Measurements from ENCODE around the gene CSF2RB.

The CSF2RB gene

GRCh38 chr22:36916034-36916433, 2.6 kb downstream of the CSF2RB start:
- H3K27ac ChIP-seq = no peak overlapping the region
- no peak for DNase-seq (ENCODE audit: low read depth, low spot score)

GRCh38 chr22:36918586-36919284, 5.3 kb downstream of the CSF2RB start:
- H3K27ac ChIP-seq = no peak overlapping the region
- DNase-seq (ENCODE audit: low read depth, low spot score) = no peak

- no peak for DNase-seq (ENCODE audit: low read depth, low spot score)
- H3K27ac ChIP-seq = no peak overlapping the region
Observed at GRCh38 chr22:36921309-36922104, 8.1 kb downstream of the CSF2RB start.

GRCh38 chr22:36922105-36922608, 8.7 kb downstream of the CSF2RB start:
- no peak for DNase-seq (ENCODE audit: low read depth, low spot score)
- no peak overlapping the region for H3K27ac ChIP-seq

- no peak overlapping the region for H3K27ac ChIP-seq
- DNase-seq (ENCODE audit: low read depth, low spot score) = no peak
Observed at GRCh38 chr22:36922711-36923110, 9.3 kb downstream of the CSF2RB start.

GRCh38 chr22:36923131-36923788, 9.8 kb downstream of the CSF2RB start:
- no peak for DNase-seq (ENCODE audit: low read depth, low spot score)
- no peak overlapping the region for H3K27ac ChIP-seq

- no peak for DNase-seq (ENCODE audit: low read depth, low spot score)
- no peak overlapping the region for H3K27ac ChIP-seq
Observed at GRCh38 chr22:36924151-36924698, 10.8 kb downstream of the CSF2RB start.

- DNase-seq (ENCODE audit: low read depth, low spot score) = no peak
Observed at GRCh38 chr22:36925388-36926290, 12.2 kb downstream of the CSF2RB start.

GRCh38 chr22:36926309-36926708, 12.9 kb downstream of the CSF2RB start:
- no peak overlapping the region for H3K27ac ChIP-seq
- DNase-seq (ENCODE audit: low read depth, low spot score) = no peak

More at GRCh38 chr22:36925388-36926290, 12.2 kb downstream of the CSF2RB start:
- H3K27ac ChIP-seq = no peak overlapping the region

GRCh38 chr22:36926721-36927435, 13.4 kb downstream of the CSF2RB start:
- DNase-seq (ENCODE audit: low read depth, low spot score) = no peak
- no peak overlapping the region for H3K27ac ChIP-seq

- H3K27ac ChIP-seq = no peak overlapping the region
- no peak for DNase-seq (ENCODE audit: low read depth, low spot score)
Observed at GRCh38 chr22:36927671-36928070, 14.2 kb downstream of the CSF2RB start.

- DNase-seq (ENCODE audit: low read depth, low spot score) = no peak
- no peak overlapping the region for H3K27ac ChIP-seq
Observed at GRCh38 chr22:36928196-36928595, 14.8 kb downstream of the CSF2RB start.

GRCh38 chr22:36928786-36929535, 15.5 kb downstream of the CSF2RB start:
- H3K27ac ChIP-seq = no peak overlapping the region
- no peak for DNase-seq (ENCODE audit: low read depth, low spot score)

- H3K27ac ChIP-seq = no peak overlapping the region
- DNase-seq (ENCODE audit: low read depth, low spot score) = no peak
Observed at GRCh38 chr22:36929621-36930020, 16.2 kb downstream of the CSF2RB start.

- no peak for DNase-seq (ENCODE audit: low read depth, low spot score)
Observed at GRCh38 chr22:36930041-36930935, 16.9 kb downstream of the CSF2RB start.

GRCh38 chr22:36931446-36931845, 18.0 kb downstream of the CSF2RB start:
- H3K27ac ChIP-seq = no peak overlapping the region
- DNase-seq (ENCODE audit: low read depth, low spot score) = no peak

More at GRCh38 chr22:36930041-36930935, 16.9 kb downstream of the CSF2RB start:
- no peak overlapping the region for H3K27ac ChIP-seq
